K562 (cell line): Measurements from ENCODE around the gene DCP2. TPM values are rescaled to one million over a fixed set of nuclear protein-coding genes. Genes with fewer than 3 reads are reported as not detected.

ENCODE experiments used
- ATAC-seq: fragments of 200-7000 bp; cut with Tn5 transposase; 3 replicates; pipeline ENCODE4 v1.9.1; 2020; ENCODE audit warnings: moderate library complexity
- BruUV-seq: library from RNA; stranded (reverse); fragments of 400-500 nt; replicated peaks from 2 replicates; lab custom pipeline; 2021; lab: Mats Ljungman, UMichigan
- CTCF ChIA-PET: fragments of 300-600 bp; formaldehyde crosslinking; extraction: SDS; loops from one replicate; lab custom pipeline; 2021; ENCODE audit warnings: low intra/inter-chr PET ratio; lab: Yijun Ruan, JAX
- POLR2A ChIA-PET: fragments of 300-600, 350-650 bp; sonication (Branson Sonifier 250); formaldehyde crosslinking; extraction: SDS; loops from one replicate; lab custom pipeline; 2021; ENCODE audit warnings: antibody characterized with exemption, inconsistent platforms; lab: Yijun Ruan, JAX
- DNase-seq, 4 experiments: peaks; one replicate each; pipeline versions ENCODE4 v3.0.0 to v3.0.0-alpha.2; 2011 to 2018; ENCODE audit warnings: low spot score in 3 of 4, mixed read lengths in 3 of 4; ENCODE audit errors: extremely low read depth in 1 of 4
- FAIRE-seq: peaks from 2 replicates; lab custom pipeline; 2011; peaks lifted over from hg19 to GRCh38; lab: Jason Lieb, UNC
- H2AFZ ChIP-seq: 2 replicates; pipeline ENCODE4 v1.6.0; 2011; ENCODE audit warnings: low read depth, low read length, control low read depth, inconsistent platforms
- H3K27ac ChIP-seq: fragments of 200-600 bp; 3 replicates; pipeline ENCODE4 v1.8.0; 2011; ENCODE audit warnings: low read depth, mild to moderate bottlenecking, control low read depth, inconsistent platforms, low read length, moderate library complexity, mixed read lengths; ENCODE audit errors: extremely low read depth
- H3K27me3 ChIP-seq, 2 experiments: fragments of 300-600 bp in 1 of 2; 2 replicates in 1 of 2; 3 replicates in 1 of 2; pipeline versions ENCODE4 v1.6.0 to v1.8.0; 2011; ENCODE audit warnings: inconsistent platforms in 2 of 2, low read length in 2 of 2, mild to moderate bottlenecking in 1 of 2, mixed read lengths in 1 of 2, moderate library complexity in 1 of 2; ENCODE audit not compliant: control insufficient read depth in 2 of 2, insufficient read depth in 2 of 2
- H3K36me3 ChIP-seq: fragments of 300-600 bp; 3 replicates; pipeline ENCODE4 v1.8.0; 2011; ENCODE audit warnings: mild to moderate bottlenecking, low read length, inconsistent platforms; ENCODE audit not compliant: control insufficient read depth, insufficient read depth
- H3K4me1 ChIP-seq, 2 experiments: fragments of 200-600 bp in 1 of 2; replicated peaks in 1 of 2; 2 replicates in 1 of 2; 3 replicates in 1 of 2; pipeline versions ENCODE4 v1.5.1 to v1.8.0; 2011; ENCODE audit warnings: inconsistent platforms in 2 of 2, low read length in 2 of 2, mild to moderate bottlenecking in 1 of 2, mixed read lengths in 1 of 2, moderate library complexity in 1 of 2; ENCODE audit not compliant: control insufficient read depth in 2 of 2, insufficient read depth in 2 of 2
- H3K4me2 ChIP-seq: 2 replicates; pipeline ENCODE4 v1.6.1; 2011; ENCODE audit warnings: low read length, control low read depth, inconsistent platforms, mixed read lengths; ENCODE audit not compliant: insufficient read depth
- H3K4me3 ChIP-seq: fragments of 200-600 bp; sonication (generic), shearing (Covaris generic); 2 replicates; pipeline ENCODE4 v1.5.1; 2016; ENCODE audit warnings: control low read depth, inconsistent platforms
- H3K79me2 ChIP-seq: fragments of 200-600 bp; 3 replicates; pipeline ENCODE4 v1.8.0; 2011; ENCODE audit warnings: low read length, inconsistent platforms; ENCODE audit not compliant: control insufficient read depth, insufficient read depth
- H3K9ac ChIP-seq, 2 experiments: 2 replicates each; pipeline versions ENCODE4 v1.6.0 to v1.6.1; 2011; ENCODE audit warnings: low read depth in 2 of 2, low read length in 2 of 2, control low read depth in 1 of 2, inconsistent platforms in 1 of 2, mild to moderate bottlenecking in 1 of 2, mixed read lengths in 1 of 2; ENCODE audit not compliant: insufficient read depth in 1 of 2
- H3K9me1 ChIP-seq: one replicate; pipeline ENCODE4 v1.6.0; 2011; ENCODE audit warnings: inconsistent platforms, mild to moderate bottlenecking, low read length, moderate library complexity; ENCODE audit not compliant: control insufficient read depth, insufficient read depth
- H3K9me3 ChIP-seq: replicated peaks from 2 replicates; pipeline ENCODE4 v1.5.1; 2011; ENCODE audit warnings: low read depth, low read length, inconsistent platforms; ENCODE audit not compliant: control insufficient read depth, insufficient read depth
- H4K20me1 ChIP-seq: replicated peaks from 2 replicates; pipeline ENCODE4 v1.6.1; 2011; ENCODE audit warnings: low read length, inconsistent platforms, mixed read lengths; ENCODE audit not compliant: control insufficient read depth, insufficient read depth
- ERF ChIP-seq: fragments of 450-650 bp; formaldehyde crosslinking; IDR thresholded peaks from 2 replicates; pipeline ENCODE4 v1.4.0; 2020; ENCODE audit warnings: mild to moderate bottlenecking, mixed read lengths
- NBN ChIP-seq: fragments of 450-650 bp; IDR thresholded peaks from 2 replicates; pipeline ENCODE4 v1.6.1; 2016; ENCODE audit warnings: low read depth, mild to moderate bottlenecking
- NCOA4 ChIP-seq: fragments of 450-650 bp; IDR thresholded peaks from 2 replicates; pipeline ENCODE4 v1.6.1; 2018; ENCODE audit warnings: mild to moderate bottlenecking; ENCODE audit not compliant: partially characterized antibody
- NR3C1 ChIP-seq: sonication (generic); formaldehyde crosslinking; IDR thresholded peaks from 2 replicates; pipeline ENCODE4 v1.8.1; 2022; ENCODE audit warnings: missing genetic modification reagents
- OTX1 ChIP-seq: fragments of 450-650 bp; formaldehyde crosslinking; IDR thresholded peaks from 2 replicates; pipeline ENCODE4 v1.4.0; 2022; ENCODE audit warnings: mild to moderate bottlenecking
- RBM25 ChIP-seq: fragments of 200-400 bp; formaldehyde crosslinking; IDR thresholded peaks from 2 replicates; pipeline ENCODE4 v1.6.1; 2018; ENCODE audit warnings: low read length, low read depth, moderate library complexity; ENCODE audit not compliant: severe bottlenecking
- SFPQ ChIP-seq: fragments of 200-400 bp; formaldehyde crosslinking; IDR thresholded peaks from 2 replicates; pipeline ENCODE4 v1.6.1; 2017; ENCODE audit warnings: mild to moderate bottlenecking, low read depth, low read length, moderate library complexity
- ZBED1 ChIP-seq: IDR thresholded peaks from 2 replicates; pipeline ENCODE4 v1.6.1; 2014
- ZC3H8 ChIP-seq: fragments of 450-650 bp; IDR thresholded peaks from 2 replicates; pipeline ENCODE4 v1.6.1; 2017
- ZNF146 ChIP-seq: IDR thresholded peaks from one replicate; pipeline ENCODE4 v1.6.1; 2018; ENCODE audit warnings: missing compliant biosample characterization; ENCODE audit not compliant: unreplicated experiment
- ZNF253 ChIP-seq: fragments of 250-450 bp; sonication (Bioruptor Pico); conservative IDR thresholded peaks from 2 replicates; pipeline ENCODE4 v1.6.1; 2021; ENCODE audit warnings: mild to moderate bottlenecking
- ZNF76 ChIP-seq: fragments of 250-450 bp; sonication (Bioruptor Pico); IDR thresholded peaks from 2 replicates; pipeline ENCODE4 v1.4.0; 2020; ENCODE audit warnings: mild to moderate bottlenecking, moderate library complexity, borderline replicate concordance
- WGBS: fragments of 100-300 bp; shearing (Covaris generic); methylation state at CpG from one replicate; pipeline ENCODE4 v1.1.6; 2016; ENCODE audit warnings: low coverage, mixed read lengths; ENCODE audit not compliant: insufficient coverage; ENCODE audit errors: missing lambda C conversion rate; 5-methylcytosine and 5-hydroxymethylcytosine counted together
- in situ Hi-C: fragments of 300-500 bp; cut with MboI; formaldehyde crosslinking; loops from 4 replicates; pipeline ENCODE4 v1.15.0; 2018; ENCODE audit warnings: inconsistent platforms, mixed read lengths
- intact Hi-C: fragments of 100-400 bp; cut with micrococcal nuclease; formaldehyde crosslinking; loops from 2 replicates; pipeline ENCODE4 v1.14.2; 2022
- polyA plus RNA-seq, 8 experiments: library from polyadenylated mRNA; depleted of rRNA in 4 of 8; stranded (reverse) in 5 of 8; unstranded in 3 of 8; fragments of >200 nt; fragmentation: Nextera tagmentation in 2 of 8; fragmentation: Illumina TruSeq in 1 of 8; extraction: Ambion mirVana in 2 of 8; extraction: Trizol in 1 of 8; gene quantifications; 2 replicates each; pipeline versions ENCODE4 v1.2.1 to v1.2.3, GENCODE V29; 2011 to 2014; ENCODE audit warnings: inconsistent platforms in 1 of 8, missing spikeins in 1 of 8
- total RNA-seq, 7 experiments: library from RNA; depleted of rRNA in 6 of 7; stranded (reverse); fragments of >200 nt in 6 of 7; fragmentation: Illumina TruSeq in 2 of 7; extraction: Trizol in 2 of 7; gene quantifications; 2 replicates each; pipeline versions ENCODE4 v1.2.1 to v1.2.3, GENCODE V29; 2011 to 2021; ENCODE audit warnings: low replicate concordance in 1 of 7
- TF ChIP-seq, protein P1 (sequence below): IDR thresholded peaks from 2 replicates; pipeline ENCODE4 v1.6.1; 2016; ENCODE audit warnings: missing genetic modification characterization, missing compliant biosample characterization

Gene DCP2
- total and polyA plus RNA-seq, 9 of the 15 experiments (the other 6 are each of a cell fraction or from before 2014, with no cell fraction given), result 25.9 to 109 (median 46.7) TPM

DNA sequence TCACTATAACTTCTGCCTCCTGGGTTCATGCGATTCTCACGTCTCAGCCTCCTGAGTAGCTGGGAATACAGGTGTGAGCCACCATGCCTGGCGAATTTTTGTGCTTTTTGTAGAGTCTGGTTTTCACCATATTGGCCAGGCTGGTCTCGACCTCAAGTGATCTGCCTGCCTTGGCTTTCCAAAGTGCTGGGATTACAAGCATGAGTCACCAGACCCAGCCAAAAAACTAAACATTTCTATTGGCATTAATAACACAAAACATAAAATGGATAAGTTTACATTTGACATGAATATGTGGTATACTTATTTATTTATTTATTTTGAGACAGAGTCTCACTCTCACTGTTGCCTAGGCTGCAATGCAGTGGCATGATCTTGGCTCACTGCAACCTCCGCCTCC, 40.9 kb upstream of the DCP2 start:
- Histone ChIP-seq H3K36me3 (no peaks in the 10 kb centered on the region), H4K20me1 (no peaks in the 10 kb centered on the region), H2AFZ (no peak overlapping the region), H3K4me1 (peaks cover 0 to 7% of the 10 kb centered on the region in 2 experiments; a peak in 3 of 5 replicates), H3K9me1 (no peaks in the 10 kb centered on the region)
- in situ Hi-C loops (no loop called here), intact Hi-C loops (no loop called here)
- ChIA-PET POLR2A (interaction anchor here (0.6 kb wide), 1 partner anchor 31 kb away, joined by 3 read pairs; no protein-coding TSS in a partner anchor), CTCF (no interaction called here)
- WGBS, result 55% methylated on average over 5 of the region's 5 CpGs
- no peak for DNase-seq
- TF ChIP-seq ZBED1, result no peak
- TF ChIP-seq, all 486 proteins: peak for 0
- no peaks in the 10 kb centered on the region for H3K9me3 ChIP-seq
- no peak overlapping the region for H3K27ac ChIP-seq
- FAIRE-seq (no peak), ATAC-seq (no peak)
- no TSS peak for BruUV-seq
- no peak overlapping the region for H3K4me3 ChIP-seq
- H3K4me2 ChIP-seq, result no peak overlapping the region
- no peaks in the 10 kb centered on the region for H3K27me3 ChIP-seq
- H3K79me2 ChIP-seq, result no peaks in the 10 kb centered on the region
- H3K9ac ChIP-seq, result no peak overlapping the region

DNA sequence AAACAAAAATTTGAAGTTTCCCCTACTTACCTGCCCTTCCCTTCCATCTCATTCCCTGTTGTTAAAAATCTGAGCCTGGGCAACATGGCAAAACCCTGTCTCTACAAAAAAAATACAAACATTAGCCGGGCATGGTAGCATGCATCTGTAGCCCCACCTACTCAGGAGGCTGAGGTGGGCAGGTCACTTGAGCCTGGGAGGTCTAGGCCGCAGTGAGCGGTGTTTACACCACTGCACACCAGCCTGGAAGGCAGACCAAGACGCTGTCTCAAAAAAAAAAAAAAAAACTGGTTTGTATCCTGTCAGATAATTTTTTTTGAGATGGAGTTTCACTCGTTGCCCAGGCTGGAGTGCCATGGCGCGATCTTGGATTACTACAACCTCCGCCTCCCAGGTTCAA, 38.3 kb upstream of the DCP2 start:
- POLR2A ChIA-PET, result no interaction called here

More for the DNA sequence above, 38.3 kb upstream of the DCP2 start:
- DNase-seq, result no peak
- Histone ChIP-seq H3K27ac (no peak overlapping the region), H3K27me3 (no peaks in the 10 kb centered on the region), H3K4me1 (no peaks in the 10 kb centered on the region; a peak in 1 of 5 replicates), H3K79me2 (no peaks in the 10 kb centered on the region), H3K4me2 (no peak overlapping the region), H4K20me1 (no peaks in the 10 kb centered on the region), H3K36me3 (no peaks in the 10 kb centered on the region), H3K9me3 (no peaks in the 10 kb centered on the region), H2AFZ (no peak overlapping the region), H3K9ac (no peak overlapping the region), H3K4me3 (no peak overlapping the region), H3K9me1 (no peaks in the 10 kb centered on the region)
- CTCF ChIA-PET, result no interaction called here
- no peak for FAIRE-seq
- TF ChIP-seq OTX1 (CRISPR knock-in tag), result no peak
- TF ChIP-seq, protein P1, sequence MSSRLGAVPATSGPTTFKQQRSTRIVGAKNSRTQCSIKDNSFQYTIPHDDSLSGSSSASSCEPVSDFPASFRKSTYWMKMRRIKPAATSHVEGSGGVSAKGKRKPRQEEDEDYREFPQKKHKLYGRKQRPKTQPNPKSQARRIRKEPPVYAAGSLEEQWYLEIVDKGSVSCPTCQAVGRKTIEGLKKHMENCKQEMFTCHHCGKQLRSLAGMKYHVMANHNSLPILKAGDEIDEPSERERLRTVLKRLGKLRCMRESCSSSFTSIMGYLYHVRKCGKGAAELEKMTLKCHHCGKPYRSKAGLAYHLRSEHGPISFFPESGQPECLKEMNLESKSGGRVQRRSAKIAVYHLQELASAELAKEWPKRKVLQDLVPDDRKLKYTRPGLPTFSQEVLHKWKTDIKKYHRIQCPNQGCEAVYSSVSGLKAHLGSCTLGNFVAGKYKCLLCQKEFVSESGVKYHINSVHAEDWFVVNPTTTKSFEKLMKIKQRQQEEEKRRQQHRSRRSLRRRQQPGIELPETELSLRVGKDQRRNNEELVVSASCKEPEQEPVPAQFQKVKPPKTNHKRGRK (tag), result no peak
- TF ChIP-seq RBM25, result no peak
- no peak for TF ChIP-seq NCOA4
- no peak for TF ChIP-seq ZC3H8
- no peak for TF ChIP-seq ZNF76
- no peak for TF ChIP-seq ZNF146 (CRISPR knock-in tag)
- TF ChIP-seq SFPQ, result no peak
- no peak for TF ChIP-seq NBN
- no peak for TF ChIP-seq ZNF253 (CRISPR knock-in tag)
- TF ChIP-seq NR3C1, result no peak
- no peak for TF ChIP-seq ERF
- in situ Hi-C loops (no loop called here), intact Hi-C loops (no loop called here)
- no TSS peak for BruUV-seq
- ATAC-seq, result no peak
- 54% methylated on average over 8 of the region's 8 CpGs for WGBS
